Measurements from ENCODE around the gene KCNQ1.

Gene KCNQ1

DNA sequence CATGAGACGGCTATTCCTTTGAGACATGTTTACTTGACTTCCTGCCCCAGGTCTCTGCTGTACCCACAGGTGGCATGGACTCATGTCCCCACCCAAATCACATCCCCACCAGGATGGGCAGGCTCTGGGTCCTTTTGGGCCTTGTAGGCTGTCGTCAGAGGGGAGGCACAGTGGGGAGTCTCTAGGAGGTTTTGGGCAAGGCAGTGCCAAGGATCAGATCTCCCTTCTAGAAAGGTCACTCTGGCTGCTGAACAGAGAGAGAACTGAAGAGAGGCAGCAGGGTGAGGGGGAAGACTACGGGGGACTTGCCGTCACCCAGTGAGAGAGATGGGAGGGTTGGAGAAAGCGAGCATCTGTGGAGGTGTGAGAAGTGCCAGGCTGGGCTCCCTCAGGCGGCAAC lies 259.5 kb downstream of the KCNQ1 start:
- Histone ChIP-seq H3K27ac (ENCODE audit: poor library complexity, severe bottlenecking) (no peak overlapping the region), H3K36me3 (ENCODE audit: low read depth) (no peaks in the 10 kb centered on the region), H3K4me1 (ENCODE audit: insufficient read depth, poor library complexity, severe bottlenecking) (no peaks in the 10 kb centered on the region), H3K4me3 (ENCODE audit: severe bottlenecking) (no peak overlapping the region), H3K9me3 (ENCODE audit: severe bottlenecking) (no peaks in the 10 kb centered on the region), H3K27me3 (ENCODE audit: insufficient read depth, poor library complexity, severe bottlenecking) (no peaks in the 10 kb centered on the region)
- TF ChIP-seq, protein P1, sequence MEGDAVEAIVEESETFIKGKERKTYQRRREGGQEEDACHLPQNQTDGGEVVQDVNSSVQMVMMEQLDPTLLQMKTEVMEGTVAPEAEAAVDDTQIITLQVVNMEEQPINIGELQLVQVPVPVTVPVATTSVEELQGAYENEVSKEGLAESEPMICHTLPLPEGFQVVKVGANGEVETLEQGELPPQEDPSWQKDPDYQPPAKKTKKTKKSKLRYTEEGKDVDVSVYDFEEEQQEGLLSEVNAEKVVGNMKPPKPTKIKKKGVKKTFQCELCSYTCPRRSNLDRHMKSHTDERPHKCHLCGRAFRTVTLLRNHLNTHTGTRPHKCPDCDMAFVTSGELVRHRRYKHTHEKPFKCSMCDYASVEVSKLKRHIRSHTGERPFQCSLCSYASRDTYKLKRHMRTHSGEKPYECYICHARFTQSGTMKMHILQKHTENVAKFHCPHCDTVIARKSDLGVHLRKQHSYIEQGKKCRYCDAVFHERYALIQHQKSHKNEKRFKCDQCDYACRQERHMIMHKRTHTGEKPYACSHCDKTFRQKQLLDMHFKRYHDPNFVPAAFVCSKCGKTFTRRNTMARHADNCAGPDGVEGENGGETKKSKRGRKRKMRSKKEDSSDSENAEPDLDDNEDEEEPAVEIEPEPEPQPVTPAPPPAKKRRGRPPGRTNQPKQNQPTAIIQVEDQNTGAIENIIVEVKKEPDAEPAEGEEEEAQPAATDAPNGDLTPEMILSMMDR (IDR thresholded peaks at IDR 0.05; ENCODE audit: poor library complexity, severe bottlenecking), result no peak
- DNase-seq (ENCODE audit: low spot score) (no peak), ATAC-seq (ENCODE audit: low read depth) (no peak)

GRCh38 chr11:2704896-2705606 lies 260.2 kb downstream of the KCNQ1 start:
- ATAC-seq (ENCODE audit: low read depth) (no peak), DNase-seq (ENCODE audit: low spot score) (no peak)
- no peaks in the 10 kb centered on the region for H3K4me1 ChIP-seq (ENCODE audit: insufficient read depth, poor library complexity, severe bottlenecking)
- H3K27me3 ChIP-seq (ENCODE audit: insufficient read depth, poor library complexity, severe bottlenecking), result no peaks in the 10 kb centered on the region
- no peak overlapping the region for H3K27ac ChIP-seq (ENCODE audit: poor library complexity, severe bottlenecking)
- H3K4me3 ChIP-seq (ENCODE audit: severe bottlenecking), result no peak overlapping the region
- no peaks in the 10 kb centered on the region for H3K9me3 ChIP-seq (ENCODE audit: severe bottlenecking)
- TF ChIP-seq, protein P1 (IDR thresholded peaks at IDR 0.05; ENCODE audit: poor library complexity, severe bottlenecking), result no peak
- no peaks in the 10 kb centered on the region for H3K36me3 ChIP-seq (ENCODE audit: low read depth)

- DNase-seq (ENCODE audit: low spot score) (no peak), ATAC-seq (ENCODE audit: low read depth) (no peak)
- no peak overlapping the region for H3K4me3 ChIP-seq (ENCODE audit: severe bottlenecking)
- H3K4me1 ChIP-seq (ENCODE audit: insufficient read depth, poor library complexity, severe bottlenecking), result no peaks in the 10 kb centered on the region
- H3K9me3 ChIP-seq (ENCODE audit: severe bottlenecking), result no peaks in the 10 kb centered on the region
- no peak overlapping the region for H3K27ac ChIP-seq (ENCODE audit: poor library complexity, severe bottlenecking)
- TF ChIP-seq, protein P1 (IDR thresholded peaks at IDR 0.05; ENCODE audit: poor library complexity, severe bottlenecking), result no peak
- H3K27me3 ChIP-seq (ENCODE audit: insufficient read depth, poor library complexity, severe bottlenecking), result no peaks in the 10 kb centered on the region
- no peaks in the 10 kb centered on the region for H3K36me3 ChIP-seq (ENCODE audit: low read depth)
Measured at GRCh38 chr11:2706321-2706720, 261.5 kb downstream of the KCNQ1 start.

DNA sequence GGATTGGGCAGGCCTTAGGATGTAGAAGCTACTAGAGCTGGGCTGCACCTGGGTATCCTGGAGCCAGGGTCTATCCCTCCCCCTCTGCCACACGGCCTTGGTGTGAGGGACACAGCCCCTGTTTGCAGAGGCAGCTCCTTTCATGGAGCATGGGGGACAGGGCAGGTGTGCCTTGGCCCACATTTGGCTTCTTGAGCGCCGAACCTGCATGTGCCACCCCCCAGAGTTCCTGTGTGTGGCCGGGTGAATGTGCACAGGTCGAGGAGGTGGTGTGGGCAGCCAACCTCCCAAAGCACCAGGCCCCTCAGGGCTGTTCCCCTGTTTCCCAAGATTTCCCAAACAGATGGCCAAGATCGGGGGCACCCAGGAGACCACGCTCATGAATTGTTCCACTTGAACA lies 262.9 kb downstream of the KCNQ1 start:
- no peak for DNase-seq (ENCODE audit: low spot score)
- H3K36me3 ChIP-seq (ENCODE audit: low read depth), result no peaks in the 10 kb centered on the region

GRCh38 chr11:2708151-2708581 lies 263.4 kb downstream of the KCNQ1 start:
- ATAC-seq (ENCODE audit: low read depth) (no peak), DNase-seq (ENCODE audit: low spot score) (no peak)
- H3K27me3 ChIP-seq (ENCODE audit: insufficient read depth, poor library complexity, severe bottlenecking), result no peaks in the 10 kb centered on the region
- H3K4me3 ChIP-seq (ENCODE audit: severe bottlenecking), result no peak overlapping the region
- H3K4me1 ChIP-seq (ENCODE audit: insufficient read depth, poor library complexity, severe bottlenecking), result no peaks in the 10 kb centered on the region
- H3K27ac ChIP-seq (ENCODE audit: poor library complexity, severe bottlenecking), result no peak overlapping the region
- TF ChIP-seq, protein P1 (IDR thresholded peaks at IDR 0.05; ENCODE audit: poor library complexity, severe bottlenecking), result no peak
- no peaks in the 10 kb centered on the region for H3K9me3 ChIP-seq (ENCODE audit: severe bottlenecking)
- no peaks in the 10 kb centered on the region for H3K36me3 ChIP-seq (ENCODE audit: low read depth)

More for the DNA sequence above, 262.9 kb downstream of the KCNQ1 start:
- Histone ChIP-seq H3K9me3 (ENCODE audit: severe bottlenecking) (no peaks in the 10 kb centered on the region), H3K4me3 (ENCODE audit: severe bottlenecking) (no peak overlapping the region), H3K4me1 (ENCODE audit: insufficient read depth, poor library complexity, severe bottlenecking) (no peaks in the 10 kb centered on the region), H3K27me3 (ENCODE audit: insufficient read depth, poor library complexity, severe bottlenecking) (no peaks in the 10 kb centered on the region), H3K27ac (ENCODE audit: poor library complexity, severe bottlenecking) (no peak overlapping the region)
- TF ChIP-seq, protein P1 (IDR thresholded peaks at IDR 0.05; ENCODE audit: poor library complexity, severe bottlenecking), result no peak
- no peak for ATAC-seq (ENCODE audit: low read depth)
